Measurements from ENCODE around the gene PPP1R7.

Gene PPP1R7

DNA sequence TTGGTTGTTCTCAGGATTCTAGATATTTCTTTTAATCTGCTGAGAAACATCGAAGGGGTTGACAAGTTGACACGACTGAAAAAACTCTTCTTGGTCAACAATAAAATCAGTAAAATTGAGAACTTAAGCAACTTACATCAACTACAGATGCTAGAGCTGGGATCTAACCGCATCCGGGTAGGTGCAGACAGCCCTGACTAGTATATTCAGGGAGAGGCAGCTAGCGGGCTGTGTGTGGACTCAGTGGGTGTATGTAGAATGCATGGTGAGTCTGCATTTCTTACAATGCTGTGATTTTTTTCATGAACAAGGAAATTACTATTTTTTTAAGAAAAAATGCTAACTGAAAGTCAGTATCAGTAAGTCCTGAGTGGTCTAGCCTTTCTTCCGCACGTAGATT lies 10.1 kb downstream of the PPP1R7 start:
- H3K4me1 Mint-ChIP-seq: no peaks in the 10 kb centered on the region
- H3K9me3 Mint-ChIP-seq: no peaks in the 10 kb centered on the region
- peaks cover 25% of the 10 kb centered on the region for H3K36me3 Mint-ChIP-seq (ENCODE audit: low read depth)
- H3K27ac Mint-ChIP-seq: no peak overlapping the region
- TF ChIP-seq, protein P1, sequence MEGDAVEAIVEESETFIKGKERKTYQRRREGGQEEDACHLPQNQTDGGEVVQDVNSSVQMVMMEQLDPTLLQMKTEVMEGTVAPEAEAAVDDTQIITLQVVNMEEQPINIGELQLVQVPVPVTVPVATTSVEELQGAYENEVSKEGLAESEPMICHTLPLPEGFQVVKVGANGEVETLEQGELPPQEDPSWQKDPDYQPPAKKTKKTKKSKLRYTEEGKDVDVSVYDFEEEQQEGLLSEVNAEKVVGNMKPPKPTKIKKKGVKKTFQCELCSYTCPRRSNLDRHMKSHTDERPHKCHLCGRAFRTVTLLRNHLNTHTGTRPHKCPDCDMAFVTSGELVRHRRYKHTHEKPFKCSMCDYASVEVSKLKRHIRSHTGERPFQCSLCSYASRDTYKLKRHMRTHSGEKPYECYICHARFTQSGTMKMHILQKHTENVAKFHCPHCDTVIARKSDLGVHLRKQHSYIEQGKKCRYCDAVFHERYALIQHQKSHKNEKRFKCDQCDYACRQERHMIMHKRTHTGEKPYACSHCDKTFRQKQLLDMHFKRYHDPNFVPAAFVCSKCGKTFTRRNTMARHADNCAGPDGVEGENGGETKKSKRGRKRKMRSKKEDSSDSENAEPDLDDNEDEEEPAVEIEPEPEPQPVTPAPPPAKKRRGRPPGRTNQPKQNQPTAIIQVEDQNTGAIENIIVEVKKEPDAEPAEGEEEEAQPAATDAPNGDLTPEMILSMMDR (IDR thresholded peaks at IDR 0.05; ENCODE audit: unreplicated experiment in 3 of 3): no peak
- no peaks in the 10 kb centered on the region for H3K27me3 Mint-ChIP-seq (ENCODE audit: low read depth)
- H3K4me3 Mint-ChIP-seq: no peak overlapping the region

DNA sequence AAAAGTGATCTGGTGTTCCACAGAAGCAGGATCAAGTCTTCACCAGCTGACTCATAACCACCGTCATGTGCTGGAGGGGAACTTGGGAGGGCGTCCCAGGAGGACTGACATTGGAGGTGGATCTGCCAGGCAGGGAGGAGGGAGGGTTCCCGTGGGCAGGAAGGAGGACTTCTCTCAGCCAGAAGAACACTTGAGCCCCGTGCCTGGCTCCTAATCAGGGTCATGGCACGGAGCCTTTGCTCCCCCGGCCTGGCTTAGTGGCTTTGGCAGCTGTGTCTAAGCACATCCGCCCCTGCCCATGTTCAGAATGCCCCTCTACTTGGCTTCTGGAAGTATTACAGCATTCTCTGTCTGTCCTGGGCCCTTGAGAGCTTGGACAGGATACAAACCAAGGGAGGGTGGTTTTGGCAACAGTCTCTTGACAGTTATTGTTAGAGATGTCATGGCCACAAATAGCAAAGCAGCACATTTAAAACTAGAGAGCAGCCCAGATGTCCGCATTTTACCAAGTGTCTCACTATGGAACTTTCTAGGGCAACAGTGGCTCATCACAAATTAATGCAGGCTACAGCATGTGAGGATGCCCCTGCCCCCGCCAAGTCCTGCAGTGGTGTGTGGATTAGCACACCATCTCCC lies 11.5 kb downstream of the PPP1R7 start:
- H3K4me3 Mint-ChIP-seq: no peak overlapping the region
- H3K27me3 Mint-ChIP-seq (ENCODE audit: low read depth): no peaks in the 10 kb centered on the region
- peaks cover 29% of the 10 kb centered on the region for H3K36me3 Mint-ChIP-seq (ENCODE audit: low read depth)
- TF ChIP-seq, protein P1 (IDR thresholded peaks at IDR 0.05; ENCODE audit: unreplicated experiment in 3 of 3): no peak
- no peaks in the 10 kb centered on the region for H3K4me1 Mint-ChIP-seq
- H3K27ac Mint-ChIP-seq: no peak overlapping the region
- no peaks in the 10 kb centered on the region for H3K9me3 Mint-ChIP-seq

DNA sequence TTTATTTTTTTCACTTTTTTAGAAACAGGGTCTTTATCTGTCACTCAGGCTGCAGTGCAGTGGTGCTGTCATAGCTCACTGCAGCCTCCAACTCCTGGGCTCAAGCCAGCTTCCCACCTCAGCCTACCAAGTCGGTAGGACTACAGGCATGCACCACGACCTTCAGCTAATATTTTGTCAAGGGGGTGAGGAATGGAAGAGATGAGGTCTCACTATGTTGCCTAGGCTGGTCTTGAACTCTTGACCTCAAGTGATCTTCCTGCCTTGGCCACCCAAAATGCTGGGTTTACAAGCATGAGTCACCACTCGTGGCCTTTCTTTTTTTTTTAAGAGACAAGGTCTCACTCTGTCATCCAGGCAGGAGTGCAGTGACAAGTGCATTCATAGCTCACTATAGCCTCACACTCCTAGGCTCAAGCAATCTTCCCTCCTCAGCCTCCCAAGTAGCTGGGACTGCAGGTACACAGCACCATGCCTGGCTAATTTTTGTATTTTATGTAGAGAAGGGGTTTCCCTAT lies 13.4 kb downstream of the PPP1R7 start:
- Mint-ChIP-seq H3K9me3 (no peaks in the 10 kb centered on the region), H3K36me3 (ENCODE audit: low read depth) (peaks cover 39% of the 10 kb centered on the region), H3K4me3 (no peak overlapping the region), H3K4me1 (no peaks in the 10 kb centered on the region), H3K27ac (no peak overlapping the region), H3K27me3 (ENCODE audit: low read depth) (no peaks in the 10 kb centered on the region)
- TF ChIP-seq, protein P1 (IDR thresholded peaks at IDR 0.05; ENCODE audit: unreplicated experiment in 3 of 3): no peak

DNA sequence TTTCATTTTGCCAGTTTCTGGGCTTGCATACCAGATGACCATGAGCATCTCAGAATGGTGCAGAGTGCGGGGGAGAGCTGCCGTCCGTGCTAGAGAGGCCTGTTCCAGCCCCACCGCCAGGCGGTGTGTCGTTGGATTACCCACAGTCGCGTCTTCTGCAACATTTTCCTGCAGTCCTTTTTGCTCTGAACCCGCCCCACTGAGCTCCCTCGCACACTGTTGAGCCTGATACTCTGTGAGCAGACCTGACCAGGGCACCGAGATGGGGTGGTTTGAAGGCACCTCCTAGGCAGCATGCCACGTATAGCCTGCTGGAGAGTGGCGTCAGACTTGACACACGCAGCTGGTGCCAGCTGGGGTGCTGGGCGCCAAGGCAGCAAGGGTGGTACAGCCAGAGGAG lies 18.1 kb downstream of the PPP1R7 start:
- Mint-ChIP-seq H3K9me3 (peaks cover 16% of the 10 kb centered on the region), H3K27ac (no peak overlapping the region), H3K4me3 (no peak overlapping the region), H3K27me3 (ENCODE audit: low read depth) (no peaks in the 10 kb centered on the region), H3K36me3 (ENCODE audit: low read depth) (peaks cover 61% of the 10 kb centered on the region), H3K4me1 (no peaks in the 10 kb centered on the region)
- TF ChIP-seq, protein P1 (IDR thresholded peaks at IDR 0.05; ENCODE audit: unreplicated experiment in 3 of 3): no peak

DNA sequence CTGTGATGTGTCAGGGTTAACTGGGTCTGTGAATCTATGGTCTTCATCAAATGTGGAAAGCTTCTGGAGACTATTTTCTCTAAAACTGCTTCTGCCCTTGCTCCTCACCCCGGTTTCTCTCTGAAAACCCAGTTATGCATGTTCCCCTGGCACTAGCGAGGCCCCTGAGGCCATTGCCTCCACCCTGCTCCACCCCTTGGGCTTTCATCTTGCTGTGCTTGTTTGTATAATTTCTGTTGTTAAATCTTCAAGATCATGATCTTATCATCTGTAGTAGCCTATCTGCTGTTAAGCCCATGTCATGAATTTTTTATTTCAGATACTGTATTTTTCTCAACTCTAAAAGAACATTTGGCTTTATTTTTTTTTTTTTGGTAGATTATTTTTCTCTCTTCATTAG lies 23.3 kb downstream of the PPP1R7 start:
- TF ChIP-seq, protein P1 (IDR thresholded peaks at IDR 0.05; ENCODE audit: unreplicated experiment in 3 of 3): no peak
- Mint-ChIP-seq H3K27me3 (ENCODE audit: low read depth) (no peaks in the 10 kb centered on the region), H3K27ac (peak overlapping the region in 1 of 3 experiments; percentile 86), H3K36me3 (ENCODE audit: low read depth) (peaks cover 63% of the 10 kb centered on the region), H3K4me1 (no peaks in the 10 kb centered on the region), H3K9me3 (peaks cover 19% of the 10 kb centered on the region), H3K4me3 (no peak overlapping the region)

Data from nephron (organoid).